HTR-8/SVneo (cell line): ENCODE results near the gene AFAP1L2.

Source experiments
- DNase-seq: peaks from one replicate; pipeline ENCODE4 v3.0.0; 2011; ENCODE audit warnings: low spot score, mixed read lengths; ENCODE audit not compliant: insufficient read length
- FAIRE-seq: peaks from 2 replicates; lab custom pipeline; 2011; peaks lifted over from hg19 to GRCh38; lab: Jason Lieb, UNC

Gene AFAP1L2

DNA sequence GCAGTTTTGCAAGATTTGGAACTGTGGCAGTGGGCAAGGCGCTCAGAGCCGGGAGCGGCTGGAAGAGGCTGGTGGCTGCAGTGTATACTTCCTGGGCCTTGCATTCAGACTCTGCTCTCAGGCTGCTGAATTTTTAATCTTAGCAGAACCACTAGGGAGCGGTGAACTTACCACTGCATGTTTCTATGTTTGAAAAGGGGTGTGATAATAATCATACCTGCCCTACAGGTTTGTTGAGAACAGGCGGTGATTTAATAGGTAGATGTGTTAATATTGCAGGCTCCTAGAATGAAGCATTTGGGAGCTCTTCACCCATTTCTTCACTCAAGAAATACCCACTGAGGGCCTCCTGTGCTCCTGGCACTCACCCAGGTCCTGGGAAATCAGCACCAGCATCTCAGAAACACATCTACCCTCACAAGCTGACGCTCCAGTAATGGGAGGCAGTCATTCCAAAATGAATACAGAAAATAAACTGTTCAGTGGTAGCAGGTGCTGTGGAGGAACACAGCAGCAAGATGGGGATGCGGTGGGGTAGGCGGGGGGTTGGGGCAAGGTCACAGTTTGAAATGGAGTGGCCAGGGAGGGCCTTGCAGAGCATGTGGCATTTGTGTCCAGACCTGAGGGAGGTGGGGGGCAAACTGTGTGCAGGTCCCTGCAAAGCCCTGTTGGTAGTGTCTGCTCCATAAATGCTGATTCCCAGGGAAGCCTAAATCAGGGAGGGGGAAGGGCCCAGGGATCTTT, 124.2 kb downstream of the AFAP1L2 start:
- DNase-seq (no peak), FAIRE-seq (no peak)

DNA sequence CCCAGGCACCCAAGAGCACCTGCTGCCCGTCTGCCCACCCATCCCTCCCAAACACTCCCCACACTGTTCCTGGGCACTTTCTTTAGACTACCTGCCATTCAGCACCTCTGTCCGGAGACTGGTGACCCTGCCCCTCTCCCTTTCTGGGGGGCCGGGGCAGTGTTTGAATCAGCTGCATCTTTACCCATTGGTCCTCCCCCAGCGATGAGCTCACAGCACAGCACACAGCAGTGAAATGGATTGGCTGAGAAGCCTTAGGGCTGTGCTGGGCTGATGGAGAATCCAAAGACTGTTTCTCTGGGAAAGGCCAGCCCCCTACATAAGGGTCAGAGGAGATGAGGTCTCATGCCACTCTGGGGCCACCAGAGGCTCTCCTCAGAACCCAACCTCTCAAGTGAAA, 125.0 kb downstream of the AFAP1L2 start:
- no peak for DNase-seq

GRCh38 chr10:114278884-114279191, 125.5 kb downstream of the AFAP1L2 start:
- FAIRE-seq (no peak), DNase-seq (no peak)

More for the DNA sequence above, 125.0 kb downstream of the AFAP1L2 start:
- FAIRE-seq: no peak

DNA sequence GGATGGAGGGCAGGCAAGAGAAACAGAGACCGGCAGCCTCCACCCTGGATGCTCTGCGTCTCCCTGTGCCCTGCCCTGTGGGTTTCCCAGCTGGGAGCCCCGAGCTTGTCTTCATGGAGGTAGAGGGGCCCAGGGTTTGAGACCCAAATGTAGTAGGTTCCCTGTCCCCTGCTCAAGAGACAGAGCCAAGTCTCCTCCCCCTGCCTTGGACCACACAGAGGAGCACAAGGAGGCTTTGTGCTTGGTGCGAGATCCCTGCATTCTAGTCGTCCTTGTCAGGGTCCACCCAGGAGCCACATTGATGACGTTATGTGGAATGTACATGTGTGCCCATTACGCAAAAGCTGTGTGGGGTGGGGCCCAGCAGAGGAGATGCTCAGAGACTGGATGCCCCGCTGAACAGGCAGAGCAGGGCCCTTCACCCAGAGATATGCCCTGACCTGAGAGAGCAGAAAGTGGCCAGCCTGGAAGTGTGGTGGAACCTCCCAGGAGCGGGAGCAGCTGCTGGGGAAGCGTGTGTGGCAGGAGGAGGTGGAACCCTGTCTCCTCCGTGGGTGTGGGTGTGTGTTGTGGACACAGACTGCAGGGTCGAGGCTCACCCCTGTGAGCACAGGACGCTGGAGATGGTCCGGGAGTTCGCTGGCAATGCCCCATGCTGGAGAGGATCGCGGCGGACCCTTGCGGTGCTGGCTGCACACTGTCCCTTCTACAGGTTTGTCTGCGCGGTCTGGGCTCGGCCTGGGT, 126.0 kb downstream of the AFAP1L2 start:
- FAIRE-seq (no peak), DNase-seq (no peak)

GRCh38 chr10:114276671-114277070, 127.6 kb downstream of the AFAP1L2 start:
- no peak for DNase-seq
- FAIRE-seq: no peak

GRCh38 chr10:114276066-114276465, 128.2 kb downstream of the AFAP1L2 start:
- no peak for DNase-seq
- no peak for FAIRE-seq

- DNase-seq: no peak
- no peak for FAIRE-seq
Measured at GRCh38 chr10:114274616-114275453, 129.5 kb downstream of the AFAP1L2 start.

DNA sequence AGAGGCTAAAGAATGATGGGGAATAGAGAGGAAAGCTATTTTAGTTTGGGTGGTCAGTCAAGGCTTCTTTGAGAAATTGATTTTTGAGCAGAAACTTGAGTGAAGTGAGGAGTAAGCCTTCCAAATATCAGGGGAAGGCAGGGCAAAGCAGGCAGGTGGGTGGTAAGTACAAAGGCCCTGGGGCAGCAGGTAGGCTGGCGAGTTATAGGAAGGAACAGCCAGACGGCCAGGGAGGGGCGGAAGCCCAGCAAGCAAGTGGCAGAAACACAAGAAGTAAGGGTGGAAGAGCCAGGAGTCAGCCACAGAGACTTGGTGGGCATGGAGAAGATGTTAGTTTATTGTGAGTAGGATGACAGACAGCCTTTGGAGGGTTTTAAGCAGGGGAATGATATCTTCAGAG, 130.4 kb downstream of the AFAP1L2 start:
- FAIRE-seq: no peak
- no peak for DNase-seq

DNA sequence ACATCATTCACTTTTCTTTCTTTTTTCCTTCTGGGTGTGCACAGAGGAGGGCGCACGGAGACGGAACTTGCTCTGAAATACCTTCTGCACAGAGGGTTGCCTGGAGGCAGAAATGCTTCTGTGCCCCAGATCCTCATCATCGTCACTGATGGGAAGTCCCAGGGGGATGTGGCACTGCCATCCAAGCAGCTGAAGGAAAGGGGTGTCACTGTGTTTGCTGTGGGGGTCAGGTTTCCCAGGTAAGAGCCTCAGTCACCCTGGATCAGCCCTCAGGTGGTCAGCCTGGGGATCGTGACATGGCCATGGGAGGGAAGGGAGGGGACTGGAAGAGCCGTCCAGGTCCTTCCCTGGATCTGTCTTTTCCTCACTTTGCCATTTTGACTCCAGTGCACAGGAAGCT, 131.6 kb downstream of the AFAP1L2 start:
- FAIRE-seq: no peak

GRCh38 chr10:114271779-114272167, 132.5 kb downstream of the AFAP1L2 start:
- FAIRE-seq (no peak), DNase-seq (peak; percentile 73)

More for the DNA sequence above, 131.6 kb downstream of the AFAP1L2 start:
- no peak for DNase-seq

GRCh38 chr10:114271075-114271778, 133.1 kb downstream of the AFAP1L2 start:
- no peak for FAIRE-seq
- DNase-seq: no peak

DNA sequence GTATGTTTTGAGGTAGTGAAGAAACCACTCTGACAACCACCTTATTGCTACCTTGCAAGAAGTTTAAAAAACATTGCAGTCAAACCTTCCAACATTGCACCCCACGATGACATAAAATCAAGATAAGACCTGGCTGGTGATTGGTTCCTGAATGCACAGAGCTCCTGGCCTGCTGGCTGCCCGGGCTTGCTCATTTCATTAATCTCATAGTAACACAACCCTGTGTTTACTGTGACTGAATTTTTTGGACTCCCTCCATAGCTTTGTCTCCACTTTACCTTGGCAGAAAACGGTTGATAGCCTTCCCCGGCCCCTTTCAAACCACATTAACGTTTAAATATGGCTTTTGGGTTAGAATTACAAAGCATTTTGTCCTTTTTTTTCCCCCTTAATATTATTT, 137.8 kb downstream of the AFAP1L2 start:
- FAIRE-seq (no peak), DNase-seq (peak; percentile 12)

DNA sequence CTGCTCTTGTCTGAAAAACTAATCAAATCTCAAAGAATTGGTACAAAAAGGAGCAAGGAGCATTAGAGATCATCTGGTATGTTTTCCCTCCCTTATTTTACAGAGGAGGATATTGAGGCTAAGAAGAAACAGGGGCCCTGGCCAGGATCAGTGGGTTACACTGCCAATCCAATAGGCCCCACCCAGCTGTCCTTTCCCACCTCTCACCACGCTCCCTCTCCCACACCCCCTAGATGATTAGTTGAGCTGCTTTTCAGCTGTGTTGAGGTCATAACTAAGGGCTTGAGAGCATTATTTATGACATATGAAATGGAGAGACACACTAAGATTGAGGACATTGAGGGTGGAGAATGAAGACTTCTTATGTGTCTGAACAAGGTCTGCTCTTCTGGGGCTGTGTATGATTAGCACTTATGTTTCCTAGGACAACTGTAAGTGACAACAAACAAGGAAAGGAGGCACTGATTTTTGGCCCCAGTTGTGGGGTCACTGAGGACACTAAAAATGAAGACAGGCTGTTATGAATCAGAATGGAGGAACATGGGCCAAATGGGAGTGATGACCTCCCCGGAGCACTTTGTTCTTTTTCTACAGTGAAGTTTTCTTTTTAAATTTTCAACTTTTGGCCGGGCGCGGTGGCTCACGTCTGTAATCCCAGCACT, 138.8 kb downstream of the AFAP1L2 start:
- FAIRE-seq (no peak), DNase-seq (no peak)

GRCh38 chr10:114262496-114262895, 141.8 kb downstream of the AFAP1L2 start:
- DNase-seq (no peak), FAIRE-seq (no peak)

DNA sequence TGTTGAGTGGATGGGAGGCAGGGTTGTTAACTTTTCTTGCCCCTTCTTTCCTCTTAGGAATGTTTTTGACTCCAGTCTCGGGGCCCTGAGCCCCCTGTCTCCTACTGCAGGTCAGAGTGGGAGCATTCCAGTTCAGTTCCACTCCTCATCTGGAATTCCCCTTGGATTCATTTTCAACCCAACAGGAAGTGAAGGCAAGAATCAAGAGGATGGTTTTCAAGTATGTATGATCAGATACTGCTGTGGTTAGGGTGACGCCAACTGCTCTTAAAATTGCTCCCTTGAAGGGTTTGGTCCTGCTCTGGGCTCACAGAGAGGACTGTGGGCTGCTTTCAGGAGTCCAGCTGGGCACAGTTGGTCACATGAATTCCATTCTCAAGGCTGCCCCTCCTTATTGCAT, 143.2 kb downstream of the AFAP1L2 start:
- DNase-seq (peak; percentile 39), FAIRE-seq (no peak)

DNA sequence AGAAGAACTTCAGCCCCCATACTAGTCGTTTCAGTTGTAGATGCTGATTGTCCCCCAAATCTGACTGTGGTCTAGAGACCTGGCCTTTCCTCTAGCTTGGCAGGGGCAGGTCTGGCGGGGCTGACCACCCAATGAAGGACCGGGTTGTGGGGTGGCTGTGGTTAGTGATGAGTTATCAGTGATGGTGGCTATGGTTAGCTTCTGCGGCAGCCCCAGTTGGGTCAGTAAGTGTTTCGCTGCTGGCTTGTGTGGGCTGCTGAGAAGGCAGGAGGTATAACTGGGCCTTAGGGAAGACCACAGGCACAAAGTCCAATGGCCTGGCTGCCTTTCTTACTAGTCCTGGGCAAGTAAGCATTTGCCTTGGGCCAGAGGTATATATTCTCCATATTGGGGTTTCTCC, 143.9 kb downstream of the AFAP1L2 start:
- no peak for DNase-seq
- no peak for FAIRE-seq

DNA sequence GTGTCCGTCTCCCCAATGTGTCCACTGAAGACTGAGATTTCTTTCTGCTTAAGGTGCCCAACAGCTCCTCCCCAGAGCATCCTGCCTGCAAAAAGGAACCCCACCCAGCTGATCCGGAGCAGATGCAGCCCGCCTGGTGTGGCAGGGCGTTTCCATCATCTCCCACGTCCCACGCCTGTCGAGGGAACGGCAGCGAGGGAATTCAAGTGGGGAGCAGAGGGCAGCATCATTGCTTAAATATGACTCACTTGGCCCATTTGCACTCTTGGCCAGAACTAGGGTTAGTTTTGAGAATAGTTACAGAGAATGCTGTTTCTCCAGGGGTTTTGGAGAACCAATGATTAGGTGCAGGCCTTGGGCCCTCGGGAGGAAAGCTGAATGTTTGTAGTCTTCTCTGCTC, 144.5 kb downstream of the AFAP1L2 start:
- DNase-seq (no peak), FAIRE-seq (no peak)

- DNase-seq (no peak), FAIRE-seq (no peak)
Measured at GRCh38 chr10:114258274-114258840, 145.9 kb downstream of the AFAP1L2 start.

- FAIRE-seq: no peak
- DNase-seq: no peak
Measured at GRCh38 chr10:114257498-114257897, 146.8 kb downstream of the AFAP1L2 start.

- no peak for FAIRE-seq
- no peak for DNase-seq
Measured at GRCh38 chr10:114256822-114257221, 147.5 kb downstream of the AFAP1L2 start.
